Duodenal mucosa (tissue), 2 donors: ENCODE measurements around the gene RELT.

Experiments used
- H3K27ac ChIP-seq: one replicate; pipeline ENCODE4 v1.7.0; 2013; ENCODE audit warnings: low read depth, low read length
- H3K27me3 ChIP-seq, 2 donors: one replicate each; pipeline ENCODE4 v1.7.0; 2013; ENCODE audit warnings: low read length in 2 of 2, control low read depth in 1 of 2; ENCODE audit not compliant: insufficient read depth in 2 of 2, control insufficient read depth in 1 of 2
- H3K36me3 ChIP-seq, 2 donors: one replicate each; pipeline ENCODE4 v1.7.0; 2013; ENCODE audit warnings: low read length in 2 of 2, control low read depth in 1 of 2; ENCODE audit not compliant: insufficient read depth in 2 of 2, control insufficient read depth in 1 of 2
- H3K4me1 ChIP-seq, 2 donors: one replicate each; pipeline ENCODE4 v1.7.0; 2013; ENCODE audit warnings: low read length in 2 of 2, control low read depth in 1 of 2; ENCODE audit not compliant: insufficient read depth in 2 of 2, control insufficient read depth in 1 of 2
- H3K4me3 ChIP-seq, 2 donors: one replicate each; pipeline ENCODE4 v1.7.0; 2013; ENCODE audit warnings: low read length in 2 of 2, low read depth in 1 of 2
- H3K9ac ChIP-seq, 2 donors: one replicate each; pipeline ENCODE4 v1.7.0; 2013; ENCODE audit warnings: low read length in 2 of 2, low read depth in 1 of 2
- H3K9me3 ChIP-seq, 2 donors: one replicate each; pipeline ENCODE4 v1.7.0; 2013; ENCODE audit warnings: low read length in 2 of 2, control low read depth in 1 of 2; ENCODE audit not compliant: control insufficient read depth in 1 of 2

RELT gene

GRCh38 chr11:73389916-73390315 is 13.7 kb downstream of the RELT start:
- Histone ChIP-seq H3K27me3 (no peaks in the 10 kb centered on the region), H3K4me1 (peaks cover 0 to 34% of the 10 kb centered on the region in 2 donors), H3K9me3 (no peaks in the 10 kb centered on the region), H3K4me3 (no peak overlapping the region), H3K36me3 (peaks cover 0 to 7% of the 10 kb centered on the region in 2 donors), H3K9ac (no peak overlapping the region), H3K27ac (no peak overlapping the region)

- H3K4me3 ChIP-seq, result no peak overlapping the region
- no peaks in the 10 kb centered on the region for H3K9me3 ChIP-seq
- no peaks in the 10 kb centered on the region for H3K27me3 ChIP-seq
- no peak overlapping the region for H3K27ac ChIP-seq
- H3K36me3 ChIP-seq, result peaks cover 0 to 12% of the 10 kb centered on the region in 2 donors
- no peak overlapping the region for H3K9ac ChIP-seq
- H3K4me1 ChIP-seq, result peaks cover 0 to 25% of the 10 kb centered on the region in 2 donors
Measured at GRCh38 chr11:73390601-73391565, 14.7 kb downstream of the RELT start.

GRCh38 chr11:73391665-73392064 is 15.5 kb downstream of the RELT start:
- peaks cover 0 to 12% of the 10 kb centered on the region in 2 donors for H3K36me3 ChIP-seq
- peaks cover 0 to 17% of the 10 kb centered on the region in 2 donors for H3K4me1 ChIP-seq
- H3K27me3 ChIP-seq, result no peaks in the 10 kb centered on the region
- no peak overlapping the region for H3K9ac ChIP-seq
- H3K9me3 ChIP-seq, result no peaks in the 10 kb centered on the region
- no peak overlapping the region for H3K27ac ChIP-seq
- no peak overlapping the region for H3K4me3 ChIP-seq

GRCh38 chr11:73392108-73393010 is 16.2 kb downstream of the RELT start:
- Histone ChIP-seq H3K27me3 (no peaks in the 10 kb centered on the region), H3K4me1 (peaks cover 0 to 12% of the 10 kb centered on the region in 2 donors), H3K4me3 (no peak overlapping the region), H3K27ac (no peak overlapping the region), H3K36me3 (peaks cover 0 to 12% of the 10 kb centered on the region in 2 donors), H3K9ac (no peak overlapping the region), H3K9me3 (no peaks in the 10 kb centered on the region)

GRCh38 chr11:73393011-73393380 is 16.8 kb downstream of the RELT start:
- H3K36me3 ChIP-seq, result peaks cover 0 to 12% of the 10 kb centered on the region in 2 donors
- H3K27ac ChIP-seq, result no peak overlapping the region
- no peak overlapping the region for H3K4me3 ChIP-seq
- H3K9ac ChIP-seq, result no peak overlapping the region
- H3K27me3 ChIP-seq, result no peaks in the 10 kb centered on the region
- peaks cover 0 to 6% of the 10 kb centered on the region in 2 donors for H3K4me1 ChIP-seq
- H3K9me3 ChIP-seq, result no peaks in the 10 kb centered on the region

GRCh38 chr11:73393479-73394415 is 17.5 kb downstream of the RELT start:
- no peak overlapping the region for H3K27ac ChIP-seq
- H3K4me1 ChIP-seq, result no peaks in the 10 kb centered on the region
- no peaks in the 10 kb centered on the region for H3K9me3 ChIP-seq
- peaks cover 0 to 12% of the 10 kb centered on the region in 2 donors for H3K36me3 ChIP-seq
- no peak overlapping the region for H3K9ac ChIP-seq
- H3K27me3 ChIP-seq, result no peaks in the 10 kb centered on the region
- H3K4me3 ChIP-seq, result no peak overlapping the region

GRCh38 chr11:73394416-73395296 is 18.5 kb downstream of the RELT start:
- no peaks in the 10 kb centered on the region for H3K27me3 ChIP-seq
- H3K9ac ChIP-seq, result no peak overlapping the region
- no peak overlapping the region for H3K27ac ChIP-seq
- no peak overlapping the region for H3K4me3 ChIP-seq
- peaks cover 0 to 12% of the 10 kb centered on the region in 2 donors for H3K36me3 ChIP-seq
- H3K4me1 ChIP-seq, result no peaks in the 10 kb centered on the region
- H3K9me3 ChIP-seq, result no peaks in the 10 kb centered on the region

- Histone ChIP-seq H3K36me3 (peaks cover 0 to 12% of the 10 kb centered on the region in 2 donors), H3K27me3 (no peaks in the 10 kb centered on the region), H3K4me3 (no peak overlapping the region), H3K4me1 (no peaks in the 10 kb centered on the region), H3K27ac (no peak overlapping the region), H3K9me3 (no peaks in the 10 kb centered on the region), H3K9ac (no peak overlapping the region)
Measured at GRCh38 chr11:73395297-73396208, 19.4 kb downstream of the RELT start.
